ENCODE data around the gene MRPL55.

The MRPL55 gene

DNA sequence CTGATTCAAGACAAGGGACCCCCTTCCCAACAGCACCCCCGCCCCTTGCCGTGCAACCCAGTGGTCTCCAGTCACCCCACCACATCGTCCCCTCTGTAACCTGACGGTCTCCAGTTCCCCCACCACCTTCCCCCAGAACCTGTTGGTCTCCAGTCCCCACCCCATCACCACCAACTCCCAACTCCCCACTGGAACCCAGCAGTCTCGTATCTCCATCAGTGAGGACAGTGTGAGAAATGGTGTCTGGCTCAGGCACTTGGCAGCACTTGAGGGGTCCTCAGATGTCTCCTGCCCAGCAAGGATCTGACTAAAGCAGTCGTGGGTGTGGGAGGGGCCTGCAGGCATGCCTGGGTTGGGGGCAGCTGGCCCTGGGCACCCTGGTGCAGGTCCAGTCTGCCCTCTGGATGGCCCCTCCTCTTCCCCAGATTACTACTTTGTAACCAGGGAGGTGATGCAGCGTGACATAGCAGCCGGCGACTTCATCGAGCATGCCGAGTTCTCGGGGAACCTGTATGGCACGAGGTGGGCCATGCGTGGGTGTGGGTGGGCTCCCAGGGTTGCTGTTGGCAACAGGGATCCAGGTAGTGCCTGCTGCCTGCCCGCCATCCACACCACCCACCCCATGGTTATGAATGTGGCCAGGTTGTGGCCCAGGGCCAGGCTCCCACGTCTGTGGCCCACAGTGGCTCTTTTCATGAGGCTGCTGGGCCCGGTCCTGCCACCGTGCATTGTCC, 37.5 kb upstream of the MRPL55 start:
- no peak overlapping the region for H3K4me2 ChIP-seq (ENCODE audit: low read length)
- peaks cover 33% of the 10 kb centered on the region for H3K4me1 ChIP-seq (ENCODE audit: insufficient read depth, low read length, severe bottlenecking)
- H4K20me1 ChIP-seq (ENCODE audit: insufficient read depth, low read length): no peaks in the 10 kb centered on the region
- H3K9ac ChIP-seq (ENCODE audit: low read length): no peak overlapping the region
- no peaks in the 10 kb centered on the region for H3F3A ChIP-seq (ENCODE audit: insufficient read depth, low read length)
- H2AFZ ChIP-seq (ENCODE audit: low read length): no peak overlapping the region
- H3K9me2 ChIP-seq (ENCODE audit: low read depth, low read length): no peaks in the 10 kb centered on the region
- peaks cover 17% of the 10 kb centered on the region; the same call in 1 of the 2 replicates for H3K79me2 ChIP-seq (ENCODE audit: insufficient read depth, low read length)
- H3K27me3 ChIP-seq (ENCODE audit: insufficient read depth, low read length): no peaks in the 10 kb centered on the region
- H3K9me3 ChIP-seq (ENCODE audit: low read length): no peaks in the 10 kb centered on the region
- H3K27ac ChIP-seq (ENCODE audit: low read depth, low read length, poor library complexity, severe bottlenecking): no peak overlapping the region
- H3K4me3 ChIP-seq (ENCODE audit: low read depth, low read length, poor library complexity, severe bottlenecking): no peak overlapping the region
- no peak for TF ChIP-seq EZH2 (IDR thresholded peaks at IDR 0.05; ENCODE audit: borderline replicate concordance, low read length)
- TF ChIP-seq, protein P1, sequence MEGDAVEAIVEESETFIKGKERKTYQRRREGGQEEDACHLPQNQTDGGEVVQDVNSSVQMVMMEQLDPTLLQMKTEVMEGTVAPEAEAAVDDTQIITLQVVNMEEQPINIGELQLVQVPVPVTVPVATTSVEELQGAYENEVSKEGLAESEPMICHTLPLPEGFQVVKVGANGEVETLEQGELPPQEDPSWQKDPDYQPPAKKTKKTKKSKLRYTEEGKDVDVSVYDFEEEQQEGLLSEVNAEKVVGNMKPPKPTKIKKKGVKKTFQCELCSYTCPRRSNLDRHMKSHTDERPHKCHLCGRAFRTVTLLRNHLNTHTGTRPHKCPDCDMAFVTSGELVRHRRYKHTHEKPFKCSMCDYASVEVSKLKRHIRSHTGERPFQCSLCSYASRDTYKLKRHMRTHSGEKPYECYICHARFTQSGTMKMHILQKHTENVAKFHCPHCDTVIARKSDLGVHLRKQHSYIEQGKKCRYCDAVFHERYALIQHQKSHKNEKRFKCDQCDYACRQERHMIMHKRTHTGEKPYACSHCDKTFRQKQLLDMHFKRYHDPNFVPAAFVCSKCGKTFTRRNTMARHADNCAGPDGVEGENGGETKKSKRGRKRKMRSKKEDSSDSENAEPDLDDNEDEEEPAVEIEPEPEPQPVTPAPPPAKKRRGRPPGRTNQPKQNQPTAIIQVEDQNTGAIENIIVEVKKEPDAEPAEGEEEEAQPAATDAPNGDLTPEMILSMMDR (IDR thresholded peaks at IDR 0.05; ENCODE audit: low read length): no peak
- peaks cover 14% of the 10 kb centered on the region; the same call in 1 of the 2 replicates for H3K36me3 ChIP-seq (ENCODE audit: insufficient read depth, low read length)

DNA sequence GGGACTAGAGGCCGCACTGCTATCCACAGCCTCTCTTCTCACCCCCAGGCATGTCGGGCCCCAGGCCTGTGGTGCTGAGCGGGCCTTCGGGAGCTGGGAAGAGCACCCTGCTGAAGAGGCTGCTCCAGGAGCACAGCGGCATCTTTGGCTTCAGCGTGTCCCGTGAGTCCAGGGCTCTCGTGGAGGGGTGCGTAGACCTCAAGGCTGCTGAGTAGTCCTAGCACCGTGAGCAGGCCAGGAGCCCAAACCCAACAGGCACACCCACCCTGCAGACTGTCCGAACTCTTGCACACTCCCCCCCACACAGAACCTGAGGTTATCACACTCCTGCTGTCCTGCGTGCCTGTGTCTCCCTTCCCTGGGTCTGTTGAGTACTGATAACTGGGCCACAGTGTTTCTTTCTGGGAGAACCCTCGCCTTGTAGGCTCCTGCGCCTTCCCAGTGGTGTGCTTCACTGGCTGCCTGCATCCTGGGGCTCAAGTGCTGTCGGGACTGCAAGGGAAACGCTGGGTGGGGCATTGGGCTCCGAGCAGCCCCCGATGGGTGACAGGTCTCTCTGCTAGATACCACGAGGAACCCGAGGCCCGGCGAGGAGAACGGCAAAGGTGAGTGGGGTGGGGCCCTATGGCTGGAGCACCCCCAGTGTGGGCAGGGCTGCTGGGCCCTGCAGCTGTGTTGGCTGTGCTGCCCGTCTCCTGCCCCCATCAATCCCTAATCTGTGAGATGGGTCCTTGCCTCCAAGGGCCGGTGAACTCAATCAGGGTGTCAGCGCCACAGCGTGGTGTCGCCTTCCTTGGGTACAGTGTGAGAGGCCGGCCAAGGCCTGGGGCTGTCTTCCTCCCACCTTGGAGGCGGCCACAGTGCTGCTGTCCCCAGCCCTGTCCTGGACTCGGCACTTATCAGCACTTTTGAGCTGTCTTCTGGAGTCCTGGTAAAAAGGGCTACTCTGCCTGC, 36.6 kb upstream of the MRPL55 start:
- peaks cover 14% of the 10 kb centered on the region; the same call in 1 of the 2 replicates for H3K36me3 ChIP-seq (ENCODE audit: insufficient read depth, low read length)
- H3K4me3 ChIP-seq (ENCODE audit: low read depth, low read length, poor library complexity, severe bottlenecking): no peak overlapping the region
- no peaks in the 10 kb centered on the region for H3K27me3 ChIP-seq (ENCODE audit: insufficient read depth, low read length)
- H3K79me2 ChIP-seq (ENCODE audit: insufficient read depth, low read length): peaks cover 25% of the 10 kb centered on the region; the same call in 1 of the 2 replicates
- no peaks in the 10 kb centered on the region for H3K9me2 ChIP-seq (ENCODE audit: low read depth, low read length)
- no peak overlapping the region for H3K27ac ChIP-seq (ENCODE audit: low read depth, low read length, poor library complexity, severe bottlenecking)
- H3K9ac ChIP-seq (ENCODE audit: low read length): no peak overlapping the region
- H3K4me2 ChIP-seq (ENCODE audit: low read length): no peak overlapping the region
- H3K9me3 ChIP-seq (ENCODE audit: low read length): no peaks in the 10 kb centered on the region
- no peaks in the 10 kb centered on the region for H4K20me1 ChIP-seq (ENCODE audit: insufficient read depth, low read length)
- TF ChIP-seq, protein P1 (IDR thresholded peaks at IDR 0.05; ENCODE audit: low read length): no peak
- TF ChIP-seq EZH2 (IDR thresholded peaks at IDR 0.05; ENCODE audit: borderline replicate concordance, low read length): no peak
- H2AFZ ChIP-seq (ENCODE audit: low read length): no peak overlapping the region
- no peaks in the 10 kb centered on the region for H3F3A ChIP-seq (ENCODE audit: insufficient read depth, low read length)
- H3K4me1 ChIP-seq (ENCODE audit: insufficient read depth, low read length, severe bottlenecking): peaks cover 40% of the 10 kb centered on the region

DNA sequence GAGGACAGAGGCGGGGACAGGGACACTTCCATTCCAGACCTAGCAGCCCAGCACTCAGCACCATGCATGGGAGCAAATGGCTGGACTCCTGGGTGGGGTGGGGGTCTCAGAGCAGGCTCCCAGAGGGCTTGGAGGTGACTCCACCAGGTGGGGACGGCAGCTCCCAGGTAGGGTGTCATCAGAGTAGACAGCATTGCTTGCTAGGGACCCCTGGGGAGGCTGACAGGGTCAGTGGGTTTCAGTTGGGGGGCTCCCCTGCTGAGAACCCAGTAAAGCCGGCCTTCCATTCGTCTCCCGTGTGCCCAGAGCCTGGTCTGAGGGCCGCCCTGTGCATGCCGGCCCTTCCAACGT, 35.9 kb upstream of the MRPL55 start:
- Histone ChIP-seq H2AFZ (ENCODE audit: low read length) (no peak overlapping the region), H3K4me3 (ENCODE audit: low read depth, low read length, poor library complexity, severe bottlenecking) (no peak overlapping the region), H3K4me1 (ENCODE audit: insufficient read depth, low read length, severe bottlenecking) (peaks cover 40% of the 10 kb centered on the region), H3K27ac (ENCODE audit: low read depth, low read length, poor library complexity, severe bottlenecking) (no peak overlapping the region), H3K4me2 (ENCODE audit: low read length) (no peak overlapping the region), H3K79me2 (ENCODE audit: insufficient read depth, low read length) (peaks cover 27% of the 10 kb centered on the region; the same call in 1 of the 2 replicates), H3K9me3 (ENCODE audit: low read length) (no peaks in the 10 kb centered on the region), H3K27me3 (ENCODE audit: insufficient read depth, low read length) (no peaks in the 10 kb centered on the region), H3F3A (ENCODE audit: insufficient read depth, low read length) (no peaks in the 10 kb centered on the region), H3K9me2 (ENCODE audit: low read depth, low read length) (no peaks in the 10 kb centered on the region), H3K9ac (ENCODE audit: low read length) (no peak overlapping the region), H4K20me1 (ENCODE audit: insufficient read depth, low read length) (no peaks in the 10 kb centered on the region), H3K36me3 (ENCODE audit: insufficient read depth, low read length) (peaks cover 14% of the 10 kb centered on the region; the same call in 1 of the 2 replicates)
- no peak for TF ChIP-seq EZH2 (IDR thresholded peaks at IDR 0.05; ENCODE audit: borderline replicate concordance, low read length)
- TF ChIP-seq, protein P1 (IDR thresholded peaks at IDR 0.05; ENCODE audit: low read length): no peak

Measured in OCI-LY1 (cell line).